Gastrocnemius medialis (tissue), 4 donors: Measurements from ENCODE around the gene KLHL15. TPM values are rescaled to one million over a fixed set of nuclear protein-coding genes. Genes with fewer than 3 reads are reported as not detected.

Source experiments
- ATAC-seq, 2 donors: fragments of 150-250 bp; one replicate each; pipeline ENCODE4 v1.9.1; 2016
- DNase-seq, 2 donors: peaks; one replicate each; pipeline ENCODE4 v3.0.0-alpha.2; 2019
- H3K27ac ChIP-seq, 4 donors: fragments of 200-600 bp; sonication (generic); 1 replicate in 1 of 4; 2 replicates in 3 of 4; pipeline ENCODE4 v1.5.1; 2016 to 2018; ENCODE audit warnings: mild to moderate bottlenecking in 2 of 4, moderate library complexity in 1 of 4
- H3K27me3 ChIP-seq, 3 donors: fragments of 200-600 bp; sonication (generic) in 2 of 3; 1 replicate in 1 of 3; 2 replicates in 2 of 3; pipeline versions ENCODE4 v1.5.1 to v1.6.0; 2016 to 2019; ENCODE audit warnings: mild to moderate bottlenecking in 1 of 3, moderate library complexity in 1 of 3
- H3K36me3 ChIP-seq, 2 donors: fragments of 200-600 bp; sonication (generic) in 1 of 2; one replicate each; pipeline ENCODE4 v1.5.1; 2017 to 2018
- H3K4me1 ChIP-seq, 2 donors: fragments of 200-600 bp; sonication (generic) in 1 of 2; one replicate each; pipeline ENCODE4 v1.5.1; 2016 to 2017; ENCODE audit warnings: mild to moderate bottlenecking in 2 of 2
- H3K4me3 ChIP-seq, 4 donors: fragments of 200-600 bp; sonication (generic) in 3 of 4; 1 replicate in 1 of 4; 2 replicates in 3 of 4; pipeline ENCODE4 v1.5.1; 2016 to 2019; ENCODE audit warnings: mild to moderate bottlenecking in 2 of 4
- H3K9me3 ChIP-seq, 3 donors: fragments of 200-600 bp; sonication (generic) in 2 of 3; 1 replicate in 1 of 3; 2 replicates in 2 of 3; pipeline ENCODE4 v1.5.1; 2016 to 2019
- POLR2A ChIP-seq, 2 donors: fragments of 450-650 bp; IDR thresholded peaks; one replicate each; pipeline ENCODE4 v1.6.1; 2017; ENCODE audit warnings: antibody characterized with exemption in 2 of 2, mild to moderate bottlenecking in 2 of 2, moderate library complexity in 2 of 2
- in situ Hi-C, 4 donors: fragments of 200-750 bp; cut with MboI; loops; one replicate each; pipeline versions ENCODE4 v1.15.0 to v1.8.0; 2017; ENCODE audit warnings: low sequenced_read_pairs in 4 of 4
- intact Hi-C: fragments of 100-400 bp; cut with DNase I; formaldehyde crosslinking; loops from one replicate; pipeline ENCODE4 v1.15.1; 2023; ENCODE audit warnings: low total_unique reads
- total RNA-seq, 4 donors: library from RNA; depleted of rRNA; stranded (reverse); fragments of >200 nt; gene quantifications; one replicate each; pipeline versions ENCODE4 v1.1.0 to v1.2.3, GENCODE V29; 2016
- TF ChIP-seq, protein P1 (sequence below), 5 experiments: fragments of 450-650 bp in 3 of 5; fragments of 200-600 bp in 2 of 5; sonication (generic) in 2 of 5; IDR thresholded peaks in 4 of 5; conservative IDR thresholded peaks in 1 of 5; 1 replicate in 4 of 5; 2 replicates in 1 of 5; pipeline ENCODE4 v1.5.1; 2016 to 2019; ENCODE audit warnings: antibody characterized with exemption in 5 of 5, mild to moderate bottlenecking in 3 of 5, moderate library complexity in 3 of 5

KLHL15 gene
- total RNA-seq, 4 donors from 2014 or later = 5.1 to 9.3 (median 8.1) TPM

DNA sequence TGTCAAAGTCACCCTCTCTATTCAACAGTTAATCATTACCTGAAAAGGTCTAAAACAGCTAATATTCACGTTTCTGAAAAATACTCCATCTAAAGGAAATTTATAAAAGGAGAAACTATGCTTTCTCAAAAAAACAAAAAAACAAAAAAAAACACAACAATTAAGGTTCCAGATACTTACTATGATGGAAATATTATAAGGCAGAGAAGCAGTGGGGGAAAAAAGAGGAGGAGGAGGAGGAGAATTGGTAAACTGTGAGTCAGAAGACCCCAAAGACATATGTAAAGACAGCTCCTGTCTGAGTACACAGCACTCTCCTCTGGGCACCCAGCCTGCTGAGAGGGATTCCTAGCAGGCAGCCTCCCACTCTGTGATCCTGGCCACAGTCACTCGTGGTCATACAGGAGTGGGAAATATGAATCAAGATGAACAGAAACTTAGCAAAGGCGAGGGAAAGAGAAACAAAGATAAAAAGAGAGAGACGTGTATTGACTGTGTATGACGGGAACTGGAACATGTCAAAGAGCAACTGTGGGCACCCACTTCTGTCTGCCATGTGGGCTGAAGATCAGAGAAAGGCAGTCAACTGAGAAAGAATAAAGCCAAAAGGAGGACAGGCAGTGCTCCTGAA lies 12.5 kb downstream of the KLHL15 start:
- Histone ChIP-seq H3K27me3 (no peaks in the 10 kb centered on the region), H3K36me3 (no peaks in the 10 kb centered on the region), H3K9me3 (no peaks in the 10 kb centered on the region), H3K4me1 (no peaks in the 10 kb centered on the region), H3K4me3 (no peak overlapping the region), H3K27ac (no peak overlapping the region)
- intact Hi-C loops (no loop called here), in situ Hi-C loops (loop anchor here in 1 of 4 donors (25.0 kb wide), 1 partner anchor 102 kb away; the partner anchor contains the start of genes APOO and CXorf58)
- TF ChIP-seq, protein P1, sequence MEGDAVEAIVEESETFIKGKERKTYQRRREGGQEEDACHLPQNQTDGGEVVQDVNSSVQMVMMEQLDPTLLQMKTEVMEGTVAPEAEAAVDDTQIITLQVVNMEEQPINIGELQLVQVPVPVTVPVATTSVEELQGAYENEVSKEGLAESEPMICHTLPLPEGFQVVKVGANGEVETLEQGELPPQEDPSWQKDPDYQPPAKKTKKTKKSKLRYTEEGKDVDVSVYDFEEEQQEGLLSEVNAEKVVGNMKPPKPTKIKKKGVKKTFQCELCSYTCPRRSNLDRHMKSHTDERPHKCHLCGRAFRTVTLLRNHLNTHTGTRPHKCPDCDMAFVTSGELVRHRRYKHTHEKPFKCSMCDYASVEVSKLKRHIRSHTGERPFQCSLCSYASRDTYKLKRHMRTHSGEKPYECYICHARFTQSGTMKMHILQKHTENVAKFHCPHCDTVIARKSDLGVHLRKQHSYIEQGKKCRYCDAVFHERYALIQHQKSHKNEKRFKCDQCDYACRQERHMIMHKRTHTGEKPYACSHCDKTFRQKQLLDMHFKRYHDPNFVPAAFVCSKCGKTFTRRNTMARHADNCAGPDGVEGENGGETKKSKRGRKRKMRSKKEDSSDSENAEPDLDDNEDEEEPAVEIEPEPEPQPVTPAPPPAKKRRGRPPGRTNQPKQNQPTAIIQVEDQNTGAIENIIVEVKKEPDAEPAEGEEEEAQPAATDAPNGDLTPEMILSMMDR (IDR thresholded peaks at IDR 0.05 in 4 of 5, conservative IDR thresholded peaks at IDR 0.05 in 1 of 5) = no peak
- TF ChIP-seq POLR2A (IDR thresholded peaks at IDR 0.05) = no peak
- DNase-seq (no peak), ATAC-seq (no peak)

DNA sequence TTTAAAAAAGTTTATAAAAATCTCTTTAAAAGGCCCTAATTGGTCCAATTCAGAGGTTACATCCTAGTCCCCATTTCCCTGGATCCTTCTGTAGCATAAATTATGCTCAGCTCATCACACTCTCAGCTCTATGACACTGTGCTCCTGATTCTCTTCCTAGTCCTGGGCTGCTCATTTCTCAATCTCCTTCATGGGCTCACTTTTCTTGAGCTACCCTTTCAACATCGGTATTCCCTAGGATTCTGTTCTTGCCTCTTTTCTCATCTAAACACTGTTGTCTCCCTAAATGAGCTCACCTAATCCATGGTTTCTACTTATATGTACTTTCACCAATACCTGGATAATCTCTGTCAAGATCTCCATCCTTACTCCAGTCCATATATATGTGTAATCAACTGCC lies 14.7 kb downstream of the KLHL15 start:
- TF ChIP-seq, protein P1 (IDR thresholded peaks at IDR 0.05 in 4 of 5, conservative IDR thresholded peaks at IDR 0.05 in 1 of 5) = no peak
- no peak for TF ChIP-seq POLR2A (IDR thresholded peaks at IDR 0.05)
- H3K27me3 ChIP-seq = no peaks in the 10 kb centered on the region
- no peaks in the 10 kb centered on the region for H3K36me3 ChIP-seq
- H3K4me3 ChIP-seq = no peak overlapping the region
- no peak for DNase-seq
- H3K4me1 ChIP-seq = no peaks in the 10 kb centered on the region
- no peak for ATAC-seq
- no peaks in the 10 kb centered on the region for H3K9me3 ChIP-seq
- in situ Hi-C loops = loop anchor here in 1 of 4 donors (25.0 kb wide), 1 partner anchor 100 kb away; the partner anchor contains the start of genes APOO and CXorf58
- H3K27ac ChIP-seq = no peak overlapping the region
- intact Hi-C loops = no loop called here

DNA sequence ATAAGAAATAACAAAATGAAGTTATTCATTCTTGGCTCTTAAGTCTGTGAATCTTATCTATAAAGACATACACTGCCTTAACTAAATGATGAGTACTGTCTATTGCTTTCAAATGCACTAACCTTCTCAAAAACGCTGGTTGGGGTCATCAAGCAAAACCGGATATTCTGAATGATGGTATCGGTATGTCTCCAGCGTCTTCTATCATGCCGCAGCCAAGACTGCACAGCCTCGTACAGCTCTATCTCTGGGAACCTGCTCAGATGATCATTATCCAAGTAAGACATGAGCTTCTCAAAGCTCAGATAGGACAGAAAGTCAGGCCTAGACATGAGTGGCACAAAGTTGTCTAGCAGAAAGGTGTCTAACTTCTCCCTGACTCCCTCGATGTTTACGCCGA lies 21.1 kb downstream of the KLHL15 start:
- TF ChIP-seq POLR2A (IDR thresholded peaks at IDR 0.05) = no peak
- TF ChIP-seq, protein P1 (IDR thresholded peaks at IDR 0.05 in 4 of 5, conservative IDR thresholded peaks at IDR 0.05 in 1 of 5) = no peak
- in situ Hi-C loops (loop anchor here in 1 of 4 donors (25.0 kb wide), 1 partner anchor 94 kb away; the partner anchor contains the start of genes APOO and CXorf58), intact Hi-C loops (no loop called here)
- no peaks in the 10 kb centered on the region for H3K9me3 ChIP-seq
- H3K27me3 ChIP-seq = no peaks in the 10 kb centered on the region
- no peaks in the 10 kb centered on the region for H3K36me3 ChIP-seq
- DNase-seq (no peak), ATAC-seq (no peak)
- no peaks in the 10 kb centered on the region for H3K4me1 ChIP-seq
- H3K27ac ChIP-seq = no peak overlapping the region
- H3K4me3 ChIP-seq = no peak overlapping the region

DNA sequence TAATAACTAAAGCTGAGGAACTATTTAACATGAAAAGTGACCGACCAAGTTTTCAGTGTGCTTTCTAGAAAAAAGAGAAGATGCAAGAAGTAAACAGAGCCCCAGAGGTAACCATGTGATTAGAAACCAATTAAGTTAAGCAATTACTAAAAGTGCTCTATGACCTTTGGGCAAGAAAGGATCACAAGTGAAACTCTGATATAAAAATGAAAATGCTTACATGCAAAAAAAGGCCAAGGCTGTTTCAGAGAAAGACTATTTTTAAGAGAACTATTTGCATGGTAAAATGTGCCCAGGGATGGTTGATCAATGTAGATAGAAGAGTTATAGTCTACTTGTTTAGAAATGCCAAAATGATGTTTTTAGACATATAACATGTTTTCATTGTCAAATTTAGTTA lies 22.0 kb downstream of the KLHL15 start:
- no peaks in the 10 kb centered on the region for H3K9me3 ChIP-seq
- no peak for DNase-seq
- intact Hi-C loops = no loop called here
- no peaks in the 10 kb centered on the region for H3K4me1 ChIP-seq
- no peak overlapping the region for H3K4me3 ChIP-seq
- H3K36me3 ChIP-seq = no peaks in the 10 kb centered on the region
- TF ChIP-seq, protein P1 (IDR thresholded peaks at IDR 0.05 in 4 of 5, conservative IDR thresholded peaks at IDR 0.05 in 1 of 5) = no peak
- TF ChIP-seq POLR2A (IDR thresholded peaks at IDR 0.05) = no peak
- H3K27me3 ChIP-seq = no peaks in the 10 kb centered on the region
- in situ Hi-C loops = loop anchor here in 1 of 4 donors (25.0 kb wide), 1 partner anchor 93 kb away; the partner anchor contains the start of genes APOO and CXorf58
- H3K27ac ChIP-seq = no peak overlapping the region
- no peak for ATAC-seq
